ENCODE data around the gene RAB11FIP4. TPM values are rescaled to one million over a fixed set of nuclear protein-coding genes. Genes with fewer than 3 reads are reported as not detected.
A peak's percentile ranks its signal among the peaks of the same experiment; 100 is the strongest.

RAB11FIP4 gene
- total RNA-seq, 1 donor from 2014 or later, result 0.99 TPM

- H3K4me3 Mint-ChIP-seq (ENCODE audit: unreplicated experiment), result no peak overlapping the region
Observed at GRCh38 chr17:31480904-31481782, 89.7 kb downstream of the RAB11FIP4 start.

DNA sequence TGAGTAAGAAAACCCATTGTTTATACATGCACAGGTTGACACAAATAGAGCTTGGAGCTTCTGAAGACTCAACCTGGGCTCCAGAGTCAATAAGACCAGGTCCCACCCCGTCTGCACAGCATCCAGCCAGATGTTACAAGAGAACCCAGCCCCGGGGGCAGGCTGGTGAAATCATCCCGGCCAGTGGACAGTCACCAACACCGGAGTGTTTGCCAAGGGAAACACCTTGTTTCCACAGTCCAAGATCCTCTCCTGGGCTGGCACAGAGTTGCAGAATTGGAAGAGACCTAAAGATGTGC is 90.3 kb downstream of the RAB11FIP4 start:
- no peaks in the 10 kb centered on the region for H3K36me3 Mint-ChIP-seq (ENCODE audit: unreplicated experiment)
- H3K4me1 Mint-ChIP-seq (ENCODE audit: unreplicated experiment), result no peaks in the 10 kb centered on the region
- no peak for TF ChIP-seq CTCF (IDR thresholded peaks at IDR 0.05)
- H3K27me3 Mint-ChIP-seq (ENCODE audit: unreplicated experiment), result peaks cover 51% of the 10 kb centered on the region
- H3K4me3 Mint-ChIP-seq (ENCODE audit: unreplicated experiment), result no peak overlapping the region
- no peak overlapping the region for H3K27ac Mint-ChIP-seq (ENCODE audit: unreplicated experiment)
- no peak for DNase-seq (ENCODE audit: extremely low spot score, unreplicated experiment)
- H3K9me3 Mint-ChIP-seq (ENCODE audit: unreplicated experiment), result no peaks in the 10 kb centered on the region

More at GRCh38 chr17:31480904-31481782, 89.7 kb downstream of the RAB11FIP4 start:
- Mint-ChIP-seq H3K4me1 (ENCODE audit: unreplicated experiment) (no peaks in the 10 kb centered on the region), H3K27me3 (ENCODE audit: unreplicated experiment) (peaks cover 46% of the 10 kb centered on the region), H3K27ac (ENCODE audit: unreplicated experiment) (no peak overlapping the region), H3K9me3 (ENCODE audit: unreplicated experiment) (no peaks in the 10 kb centered on the region), H3K36me3 (ENCODE audit: unreplicated experiment) (no peaks in the 10 kb centered on the region)
- TF ChIP-seq CTCF (IDR thresholded peaks at IDR 0.05), result no peak
- no peak for DNase-seq (ENCODE audit: extremely low spot score, unreplicated experiment)

- Mint-ChIP-seq H3K4me1 (ENCODE audit: unreplicated experiment) (peaks cover 10% of the 10 kb centered on the region), H3K9me3 (ENCODE audit: unreplicated experiment) (no peaks in the 10 kb centered on the region), H3K36me3 (ENCODE audit: unreplicated experiment) (no peaks in the 10 kb centered on the region), H3K27me3 (ENCODE audit: unreplicated experiment) (peaks cover 66% of the 10 kb centered on the region), H3K4me3 (ENCODE audit: unreplicated experiment) (no peak overlapping the region), H3K27ac (ENCODE audit: unreplicated experiment) (no peak overlapping the region)
- DNase-seq (ENCODE audit: extremely low spot score, unreplicated experiment), result no peak
- TF ChIP-seq CTCF (IDR thresholded peaks at IDR 0.05), result no peak
Observed at GRCh38 chr17:31484821-31485220, 93.3 kb downstream of the RAB11FIP4 start.

DNA sequence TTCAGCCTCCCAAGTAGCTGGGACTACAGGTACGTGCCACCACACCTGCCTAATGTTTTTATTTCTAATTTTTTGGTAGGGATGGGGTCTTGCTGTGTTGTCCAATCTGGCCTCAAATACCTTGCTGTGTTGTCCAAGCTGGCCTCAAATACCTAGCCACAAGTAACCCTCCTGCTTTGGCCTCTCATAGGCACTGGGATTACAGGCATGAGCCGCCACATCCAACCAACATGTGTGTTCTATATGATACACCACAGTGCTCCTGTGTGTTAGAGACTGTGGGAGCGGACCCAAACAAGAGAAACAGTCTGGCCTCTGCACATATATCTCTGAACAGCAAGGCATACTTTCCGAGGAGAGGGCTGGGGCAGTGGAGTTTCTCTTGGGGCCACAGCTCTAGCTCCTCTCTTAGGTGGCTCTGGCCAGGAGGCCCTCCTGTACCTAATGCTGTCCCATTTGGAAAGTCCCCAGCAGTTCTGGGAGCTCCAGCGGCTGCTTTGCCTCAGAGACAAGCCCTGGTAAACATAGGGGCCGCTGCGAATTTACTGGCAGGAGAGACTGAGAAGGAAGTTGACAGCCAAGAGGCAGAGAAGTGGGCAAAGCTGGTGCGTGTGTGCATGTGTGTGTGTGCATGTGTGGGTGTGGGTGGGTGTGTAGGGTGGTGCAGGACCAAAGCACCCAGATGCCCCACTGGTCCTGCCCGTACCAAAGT is 95.0 kb downstream of the RAB11FIP4 start:
- Mint-ChIP-seq H3K27ac (ENCODE audit: unreplicated experiment) (no peak overlapping the region), H3K27me3 (ENCODE audit: unreplicated experiment) (peaks cover 70% of the 10 kb centered on the region), H3K36me3 (ENCODE audit: unreplicated experiment) (no peaks in the 10 kb centered on the region), H3K4me1 (ENCODE audit: unreplicated experiment) (peaks cover 10% of the 10 kb centered on the region), H3K4me3 (ENCODE audit: unreplicated experiment) (peak overlapping the region; percentile 72), H3K9me3 (ENCODE audit: unreplicated experiment) (no peaks in the 10 kb centered on the region)
- DNase-seq (ENCODE audit: extremely low spot score, unreplicated experiment), result no peak
- TF ChIP-seq CTCF (IDR thresholded peaks at IDR 0.05), result no peak

DNA sequence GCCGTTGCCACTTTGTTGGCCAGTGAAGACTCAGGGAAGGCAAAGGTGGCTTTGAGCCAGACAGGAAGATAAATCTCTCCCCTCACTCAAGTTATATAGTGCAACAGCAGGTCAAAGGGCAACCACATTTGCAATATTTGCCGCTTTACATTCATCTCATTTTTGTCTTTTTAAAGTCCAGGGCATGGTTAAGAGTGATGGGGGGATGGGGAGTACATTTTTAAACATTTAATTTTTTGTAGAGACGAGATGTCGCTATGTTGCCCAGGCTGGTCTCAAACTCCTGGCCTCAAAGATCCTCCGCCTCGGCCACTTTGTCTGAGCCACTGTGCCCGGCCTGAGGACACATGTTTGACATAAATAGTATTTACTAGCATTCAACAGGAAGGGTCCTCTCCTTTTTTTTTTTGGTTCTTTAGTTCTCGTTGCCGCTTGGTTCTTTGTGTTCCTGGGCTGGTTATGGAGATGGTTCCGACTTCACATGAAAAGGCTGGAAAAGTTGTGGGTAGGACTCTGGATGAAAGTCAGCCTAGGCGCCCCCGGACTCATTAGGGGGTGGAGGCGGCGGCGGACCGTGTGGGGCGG is 95.7 kb downstream of the RAB11FIP4 start:
- TF ChIP-seq CTCF (IDR thresholded peaks at IDR 0.05), result no peak
- peak overlapping the region; percentile 39 for H3K27ac Mint-ChIP-seq (ENCODE audit: unreplicated experiment)
- no peak for DNase-seq (ENCODE audit: extremely low spot score, unreplicated experiment)
- no peaks in the 10 kb centered on the region for H3K9me3 Mint-ChIP-seq (ENCODE audit: unreplicated experiment)
- H3K4me3 Mint-ChIP-seq (ENCODE audit: unreplicated experiment), result peak overlapping the region; percentile 72
- H3K4me1 Mint-ChIP-seq (ENCODE audit: unreplicated experiment), result peaks cover 10% of the 10 kb centered on the region
- no peaks in the 10 kb centered on the region for H3K36me3 Mint-ChIP-seq (ENCODE audit: unreplicated experiment)
- peaks cover 70% of the 10 kb centered on the region for H3K27me3 Mint-ChIP-seq (ENCODE audit: unreplicated experiment)

Measured in osteocyte (in vitro differentiated cells).